ENCODE data around the gene SCCPDH.
"Not testable (repeated sequence)": the region's sequence is repeated elsewhere in the genome, so short reads cannot be mapped to it uniquely, and the experiment has no call there.

Gene SCCPDH

GRCh38 chr1:246801241-246802020, 77.2 kb downstream of the SCCPDH start:
- FAIRE-seq = no peak

GRCh38 chr1:246803373-246803772, 79.2 kb downstream of the SCCPDH start:
- no peak for FAIRE-seq

GRCh38 chr1:246803883-246804282, 79.7 kb downstream of the SCCPDH start:
- no peak for FAIRE-seq

GRCh38 chr1:246805135-246805716, 81.0 kb downstream of the SCCPDH start:
- FAIRE-seq = no peak

DNA sequence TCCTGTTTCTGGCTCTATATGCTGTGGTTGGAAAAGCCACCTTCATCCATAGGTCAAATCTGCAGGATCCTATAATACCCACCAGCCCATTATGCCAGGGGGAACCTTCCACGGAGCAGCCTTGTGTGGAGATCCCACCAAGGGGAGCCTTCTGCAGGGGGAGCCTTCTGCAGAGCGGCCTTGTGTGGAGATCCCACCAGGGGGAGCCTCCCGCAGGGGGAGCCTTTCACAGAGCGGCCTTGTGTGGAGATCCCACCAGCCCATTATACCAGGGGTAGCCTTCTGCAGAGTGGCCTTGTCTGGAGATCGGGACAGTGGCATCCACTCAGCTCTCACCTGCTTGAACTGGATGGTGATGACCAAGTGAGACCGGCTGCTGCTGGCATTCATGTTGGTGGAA, 85.3 kb downstream of the SCCPDH start:
- FAIRE-seq = no peak

DNA sequence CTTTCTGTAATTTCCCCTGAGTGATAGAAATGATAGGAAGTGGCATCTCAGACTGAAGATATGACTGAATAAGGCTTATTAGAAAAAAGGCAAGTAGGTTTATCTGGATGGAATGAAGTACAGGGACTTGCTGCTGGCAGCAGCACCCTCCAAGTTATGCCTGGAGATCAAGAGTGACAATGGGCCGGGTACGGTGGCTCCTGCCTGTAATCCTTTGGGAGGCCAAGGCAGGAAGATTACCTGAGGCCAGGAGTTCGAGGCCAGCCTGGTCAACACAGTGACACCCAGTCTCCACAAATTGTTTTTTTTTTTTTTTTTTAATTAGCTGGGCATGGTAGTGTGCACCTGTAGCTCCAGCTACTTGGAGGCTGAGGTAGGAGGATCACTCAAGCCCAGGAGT, 87.8 kb downstream of the SCCPDH start:
- FAIRE-seq = no peak

DNA sequence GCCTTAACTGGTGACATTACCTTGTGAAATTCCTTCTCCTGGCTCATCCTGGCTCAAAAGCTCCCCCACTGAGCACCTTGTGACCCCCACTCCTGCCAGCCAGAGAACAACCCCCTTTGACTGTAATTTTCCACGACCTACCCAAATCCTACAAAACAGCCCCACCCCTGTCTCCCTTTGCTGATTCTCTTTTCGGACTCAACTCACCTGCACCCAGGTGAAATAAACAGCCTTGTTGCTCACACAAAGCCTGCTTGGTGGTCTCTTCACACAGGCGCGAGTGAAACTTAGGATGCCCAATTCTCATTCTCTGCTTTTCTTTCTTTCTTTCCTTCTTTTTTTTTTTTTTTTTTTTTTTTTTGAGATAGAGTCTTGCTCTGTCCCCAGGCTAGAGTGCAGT, 89.1 kb downstream of the SCCPDH start:
- not testable (repeated sequence) for FAIRE-seq

GRCh38 chr1:246814890-246815289, 90.7 kb downstream of the SCCPDH start:
- FAIRE-seq = no peak

GRCh38 chr1:246815693-246816270, 91.6 kb downstream of the SCCPDH start:
- FAIRE-seq = no peak
